ENCODE measurements around the gene PLCD4. TPM values are rescaled to one million over a fixed set of nuclear protein-coding genes. Genes with fewer than 3 reads are reported as not detected.

PLCD4 gene
- 16.7 and 24.7 TPM in 2 replicates for total RNA-seq
- long read RNA-seq, transcript PLCD4-211 (7 exons, 2,164 nt) = minor isoform, 9 of 59 reads
- long read RNA-seq, transcript PLCD4-206 (16 exons, 3,232 nt) = major isoform, 27 of 59 reads
- long read RNA-seq, partial matches to known transcripts = 12 of 59 reads
- long read RNA-seq, other reads (novel, unspliced or antisense) = 10 of 59 reads

- peak; percentile 88 for DNase-seq (ENCODE audit: extremely low spot score, unreplicated experiment)
- peak; percentile 18 for TF ChIP-seq CTCF (IDR thresholded peaks at IDR 0.05)
- no peaks in the 10 kb centered on the region for H3K27me3 Mint-ChIP-seq (ENCODE audit: unreplicated experiment)
- peaks cover 41% of the 10 kb centered on the region for H3K4me1 Mint-ChIP-seq (ENCODE audit: unreplicated experiment)
- peaks cover 8% of the 10 kb centered on the region for H3K36me3 Mint-ChIP-seq (ENCODE audit: unreplicated experiment)
- peak within 1 kb of the TSS; percentile 84 for H3K27ac Mint-ChIP-seq (ENCODE audit: unreplicated experiment)
- H3K4me3 Mint-ChIP-seq (ENCODE audit: unreplicated experiment) = peak within 1 kb of the TSS; percentile 82
- no peaks in the 10 kb centered on the region for H3K9me3 Mint-ChIP-seq (ENCODE audit: unreplicated experiment)
These were observed at the start of gene PLCD4 for GRCh38 chr2:218607436-218608115. Gene PLCD4 (plus strand): TSS chr2:218607899. CDS start chr2:218615740, 7,841 bp downstream.

- Mint-ChIP-seq H3K4me3 (ENCODE audit: unreplicated experiment) (no peak overlapping the region), H3K9me3 (ENCODE audit: unreplicated experiment) (no peaks in the 10 kb centered on the region), H3K27me3 (ENCODE audit: unreplicated experiment) (no peaks in the 10 kb centered on the region), H3K27ac (ENCODE audit: unreplicated experiment) (no peak overlapping the region), H3K4me1 (ENCODE audit: unreplicated experiment) (no peaks in the 10 kb centered on the region), H3K36me3 (ENCODE audit: unreplicated experiment) (peaks cover 48% of the 10 kb centered on the region)
- DNase-seq (ENCODE audit: extremely low spot score, unreplicated experiment) = no peak
- TF ChIP-seq CTCF (IDR thresholded peaks at IDR 0.05) = no peak
These were observed 49.8 kb upstream of the PLCD4 start for GRCh38 chr2:218557941-218558340.

- TF ChIP-seq CTCF (IDR thresholded peaks at IDR 0.05) = no peak
- Mint-ChIP-seq H3K36me3 (ENCODE audit: unreplicated experiment) (peaks cover 39% of the 10 kb centered on the region), H3K27me3 (ENCODE audit: unreplicated experiment) (no peaks in the 10 kb centered on the region), H3K4me3 (ENCODE audit: unreplicated experiment) (no peak overlapping the region), H3K4me1 (ENCODE audit: unreplicated experiment) (no peaks in the 10 kb centered on the region), H3K9me3 (ENCODE audit: unreplicated experiment) (no peaks in the 10 kb centered on the region), H3K27ac (ENCODE audit: unreplicated experiment) (no peak overlapping the region)
- no peak for DNase-seq (ENCODE audit: extremely low spot score, unreplicated experiment)
These were observed 48.7 kb upstream of the PLCD4 start for GRCh38 chr2:218558986-218559385.

- Mint-ChIP-seq H3K27me3 (ENCODE audit: unreplicated experiment) (no peaks in the 10 kb centered on the region), H3K36me3 (ENCODE audit: unreplicated experiment) (peaks cover 22% of the 10 kb centered on the region), H3K4me3 (ENCODE audit: unreplicated experiment) (no peak overlapping the region), H3K27ac (ENCODE audit: unreplicated experiment) (no peak overlapping the region), H3K4me1 (ENCODE audit: unreplicated experiment) (peaks cover 17% of the 10 kb centered on the region), H3K9me3 (ENCODE audit: unreplicated experiment) (no peaks in the 10 kb centered on the region)
- TF ChIP-seq CTCF (IDR thresholded peaks at IDR 0.05) = no peak
- DNase-seq (ENCODE audit: extremely low spot score, unreplicated experiment) = no peak
These were observed 43.6 kb upstream of the PLCD4 start for GRCh38 chr2:218564056-218564455.

- no peaks in the 10 kb centered on the region for H3K27me3 Mint-ChIP-seq (ENCODE audit: unreplicated experiment)
- no peaks in the 10 kb centered on the region for H3K9me3 Mint-ChIP-seq (ENCODE audit: unreplicated experiment)
- peaks cover 10% of the 10 kb centered on the region for H3K36me3 Mint-ChIP-seq (ENCODE audit: unreplicated experiment)
- peaks cover 35% of the 10 kb centered on the region for H3K4me1 Mint-ChIP-seq (ENCODE audit: unreplicated experiment)
- H3K27ac Mint-ChIP-seq (ENCODE audit: unreplicated experiment) = no peak overlapping the region
- DNase-seq (ENCODE audit: extremely low spot score, unreplicated experiment) = no peak
- TF ChIP-seq CTCF (IDR thresholded peaks at IDR 0.05) = no peak
- H3K4me3 Mint-ChIP-seq (ENCODE audit: unreplicated experiment) = peak overlapping the region; percentile 80
These were observed 41.4 kb upstream of the PLCD4 start for GRCh38 chr2:218566296-218566695.

Measured in osteocyte (in vitro differentiated cells).